Retina (tissue), 1 donor: ENCODE results near the gene OR4F6.

Source experiments
- DNase-seq: peaks from one replicate; pipeline ENCODE4 v3.0.0-alpha.2; 2016

OR4F6 gene

GRCh38 chr15:101805605-101806345 lies 2.5 kb downstream of the OR4F6 start:
- DNase-seq, result no peak

- DNase-seq, result no peak
Observed at GRCh38 chr15:101807345-101807945, 4.1 kb downstream of the OR4F6 start.

GRCh38 chr15:101808201-101808600 lies 4.9 kb downstream of the OR4F6 start:
- no peak for DNase-seq

- no peak for DNase-seq
Observed at GRCh38 chr15:101810456-101810855, 7.1 kb downstream of the OR4F6 start.

- DNase-seq, result no peak
Observed at GRCh38 chr15:101810876-101811275, 7.6 kb downstream of the OR4F6 start.

GRCh38 chr15:101811902-101812301 lies 8.6 kb downstream of the OR4F6 start, which contains the start of gene OR4F15:
OR4F15 (plus strand) TSS chr15:101812202; CDS start chr15:101818187, 5,985 bp downstream.
- no peak for DNase-seq

- no peak for DNase-seq
Observed at GRCh38 chr15:101813803-101814534, 10.7 kb downstream of the OR4F6 start.

GRCh38 chr15:101820781-101821180 lies 17.5 kb downstream of the OR4F6 start:
- no peak for DNase-seq

GRCh38 chr15:101827257-101827656 lies 23.9 kb downstream of the OR4F6 start:
- DNase-seq, result no peak

GRCh38 chr15:101828774-101829173 lies 25.5 kb downstream of the OR4F6 start:
- DNase-seq, result no peak

- DNase-seq, result no peak
Observed at GRCh38 chr15:101841656-101842055, 38.3 kb downstream of the OR4F6 start.

- DNase-seq, result no peak
Observed at GRCh38 chr15:101844916-101845315, 41.6 kb downstream of the OR4F6 start.

GRCh38 chr15:101852356-101852755 lies 49.0 kb downstream of the OR4F6 start:
- DNase-seq, result no peak
